GM18519 (cell line): ENCODE results near the gene PLXNB1.
"Not testable (repeated sequence)": the region's sequence is repeated elsewhere in the genome, so short reads cannot be mapped to it uniquely, and the experiment has no call there.

ENCODE experiments used
- ATAC-seq: cut with Tn5 transposase; IDR thresholded peaks from one replicate; pipeline ENCODE4 v1.9.1; 2021; ENCODE audit warnings: mild to moderate bottlenecking, moderate library complexity; ENCODE audit not compliant: unreplicated experiment, low FRiP score

PLXNB1 gene, protein sequence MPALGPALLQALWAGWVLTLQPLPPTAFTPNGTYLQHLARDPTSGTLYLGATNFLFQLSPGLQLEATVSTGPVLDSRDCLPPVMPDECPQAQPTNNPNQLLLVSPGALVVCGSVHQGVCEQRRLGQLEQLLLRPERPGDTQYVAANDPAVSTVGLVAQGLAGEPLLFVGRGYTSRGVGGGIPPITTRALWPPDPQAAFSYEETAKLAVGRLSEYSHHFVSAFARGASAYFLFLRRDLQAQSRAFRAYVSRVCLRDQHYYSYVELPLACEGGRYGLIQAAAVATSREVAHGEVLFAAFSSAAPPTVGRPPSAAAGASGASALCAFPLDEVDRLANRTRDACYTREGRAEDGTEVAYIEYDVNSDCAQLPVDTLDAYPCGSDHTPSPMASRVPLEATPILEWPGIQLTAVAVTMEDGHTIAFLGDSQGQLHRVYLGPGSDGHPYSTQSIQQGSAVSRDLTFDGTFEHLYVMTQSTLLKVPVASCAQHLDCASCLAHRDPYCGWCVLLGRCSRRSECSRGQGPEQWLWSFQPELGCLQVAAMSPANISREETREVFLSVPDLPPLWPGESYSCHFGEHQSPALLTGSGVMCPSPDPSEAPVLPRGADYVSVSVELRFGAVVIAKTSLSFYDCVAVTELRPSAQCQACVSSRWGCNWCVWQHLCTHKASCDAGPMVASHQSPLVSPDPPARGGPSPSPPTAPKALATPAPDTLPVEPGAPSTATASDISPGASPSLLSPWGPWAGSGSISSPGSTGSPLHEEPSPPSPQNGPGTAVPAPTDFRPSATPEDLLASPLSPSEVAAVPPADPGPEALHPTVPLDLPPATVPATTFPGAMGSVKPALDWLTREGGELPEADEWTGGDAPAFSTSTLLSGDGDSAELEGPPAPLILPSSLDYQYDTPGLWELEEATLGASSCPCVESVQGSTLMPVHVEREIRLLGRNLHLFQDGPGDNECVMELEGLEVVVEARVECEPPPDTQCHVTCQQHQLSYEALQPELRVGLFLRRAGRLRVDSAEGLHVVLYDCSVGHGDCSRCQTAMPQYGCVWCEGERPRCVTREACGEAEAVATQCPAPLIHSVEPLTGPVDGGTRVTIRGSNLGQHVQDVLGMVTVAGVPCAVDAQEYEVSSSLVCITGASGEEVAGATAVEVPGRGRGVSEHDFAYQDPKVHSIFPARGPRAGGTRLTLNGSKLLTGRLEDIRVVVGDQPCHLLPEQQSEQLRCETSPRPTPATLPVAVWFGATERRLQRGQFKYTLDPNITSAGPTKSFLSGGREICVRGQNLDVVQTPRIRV (N-terminal part only)

DNA sequence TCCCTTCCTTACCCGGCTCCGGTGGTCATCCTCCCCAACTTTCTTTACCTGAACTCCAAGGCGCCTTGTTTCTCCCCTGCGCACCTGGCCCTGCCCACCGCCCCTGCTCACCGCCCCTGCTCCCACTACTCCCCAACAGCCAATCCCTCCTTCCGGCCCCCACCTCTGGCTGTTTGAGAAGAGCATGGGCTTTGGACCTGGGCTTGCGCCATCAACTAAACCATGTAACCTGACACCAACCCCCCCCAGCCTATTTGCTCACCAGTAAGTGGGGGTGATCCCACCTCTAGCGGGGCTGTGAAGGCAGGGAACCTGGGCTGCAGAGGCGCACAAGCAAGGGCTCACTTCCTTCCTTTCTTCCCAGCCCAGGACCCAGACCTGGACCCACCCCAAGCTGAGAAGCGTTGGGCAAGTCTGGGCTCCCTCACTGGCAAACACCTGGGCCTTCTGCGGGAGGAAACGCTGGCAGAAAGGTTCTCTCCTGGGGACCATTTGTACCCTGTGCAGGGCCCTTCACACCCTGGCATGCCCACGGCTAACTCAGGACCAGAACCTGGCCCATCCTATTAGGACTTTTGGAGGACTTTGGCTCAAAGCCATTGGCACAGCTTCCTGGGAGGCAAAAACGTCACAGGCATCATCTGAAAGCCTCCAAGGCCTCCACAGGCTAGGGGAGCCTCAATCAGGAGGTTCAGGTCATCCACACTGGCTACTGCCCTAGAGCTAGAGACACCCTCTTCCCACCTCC lies at the start of gene PLXNB1:
TSS of gene PLXNB1 (minus strand) at position 127 of the 748 bp plus-strand sequence. CDS start 5,475 bp downstream, outside the sequence.
- no peak for ATAC-seq

DNA sequence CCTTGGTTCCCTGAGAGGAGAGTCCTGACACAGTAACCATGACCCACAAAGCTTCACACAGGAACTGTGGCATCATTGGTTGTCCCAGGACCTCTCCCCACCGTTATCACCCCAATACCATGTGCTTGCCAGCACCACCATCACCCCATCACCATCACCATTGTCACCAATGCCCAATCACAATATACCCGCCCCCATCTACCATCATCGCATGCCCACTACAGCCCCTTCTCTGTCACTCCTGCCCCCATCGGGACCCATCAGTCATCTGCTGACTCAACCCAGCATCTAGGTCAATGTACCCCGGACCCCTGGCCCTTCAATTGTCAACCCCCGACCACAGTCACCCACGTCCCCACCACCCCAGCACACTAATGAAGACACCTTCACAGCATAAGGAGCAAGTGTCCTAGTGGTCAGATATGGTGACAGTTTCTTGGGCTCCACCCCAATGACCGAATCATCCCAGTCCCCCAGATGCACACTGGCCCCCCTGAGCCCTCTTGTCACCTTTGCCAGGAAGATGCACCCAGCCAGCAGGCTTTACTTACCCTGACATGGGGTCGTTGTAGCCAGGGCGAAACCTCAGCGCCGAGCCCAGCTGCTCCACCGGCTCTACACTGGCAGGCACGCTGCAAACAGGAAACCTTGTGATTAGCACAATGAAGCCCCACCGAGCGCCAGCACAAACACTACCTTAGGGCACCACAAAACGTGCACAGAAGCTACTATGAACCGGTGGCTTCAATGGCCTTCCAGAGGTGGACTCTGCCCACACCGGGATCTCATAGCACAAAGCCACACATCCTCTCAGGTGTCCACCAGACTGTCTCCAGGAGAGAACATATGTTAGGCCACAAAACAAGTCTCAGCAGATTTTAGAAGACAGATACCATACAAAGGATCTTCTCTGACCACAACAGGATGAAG lies 49.0 kb upstream of the PLXNB1 start:
- ATAC-seq: no peak

DNA sequence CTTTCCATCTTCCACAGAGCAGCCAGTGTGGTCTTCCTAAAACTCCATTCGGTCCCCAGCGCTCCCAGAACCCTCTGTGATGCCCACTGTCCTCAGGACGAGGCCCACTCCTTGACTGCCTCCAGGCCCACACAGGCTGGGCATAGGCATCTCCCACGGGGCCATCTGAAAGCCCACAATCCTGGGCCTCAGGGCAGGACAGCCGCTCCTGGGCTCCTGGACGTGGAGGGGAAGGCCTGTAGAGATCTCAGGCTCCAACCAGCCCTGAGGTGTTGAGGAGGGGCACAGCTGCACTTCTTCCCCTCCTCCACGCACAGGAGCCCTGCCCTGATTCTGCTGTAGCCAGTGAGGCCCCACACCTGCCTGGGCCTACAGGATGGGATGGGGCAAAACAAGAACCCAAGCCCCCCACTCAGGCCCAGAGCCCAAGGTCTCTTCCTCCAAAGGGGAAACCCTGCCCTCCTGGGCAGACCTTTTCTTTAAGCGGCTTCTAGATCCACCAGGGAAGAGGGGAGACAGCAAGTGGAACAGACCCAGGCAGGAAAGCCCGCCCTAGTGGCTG lies 48.2 kb upstream of the PLXNB1 start:
- ATAC-seq: no peak

DNA sequence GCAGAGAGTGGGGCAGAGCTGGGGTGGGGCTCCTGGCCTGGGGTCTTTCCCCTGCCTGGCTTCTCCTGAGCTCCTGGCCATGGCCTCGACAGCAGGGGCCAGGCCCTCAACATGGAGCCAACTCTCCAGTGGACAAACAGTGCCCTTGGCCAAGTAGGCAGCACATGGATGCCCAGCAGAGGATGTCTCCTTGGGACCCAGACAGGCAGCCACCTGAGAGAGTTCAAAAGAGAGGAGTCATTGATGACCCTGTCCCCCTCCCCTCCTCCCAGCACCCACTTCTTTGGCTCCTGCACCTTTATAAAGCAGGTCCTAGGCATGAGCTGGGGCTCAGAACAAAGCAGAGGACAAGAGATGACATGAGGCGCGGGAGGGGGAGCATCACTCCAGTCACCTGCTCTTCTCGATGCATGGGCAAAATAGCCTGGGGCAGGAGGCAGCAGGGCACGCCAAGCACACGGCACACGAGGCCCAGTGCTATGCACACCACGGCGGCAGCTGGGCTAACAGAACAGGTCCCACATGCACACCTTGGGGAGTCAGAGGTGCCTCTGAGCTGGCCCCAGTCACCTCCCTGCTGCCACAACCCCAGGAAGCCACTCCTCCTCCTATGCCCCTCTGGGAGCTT lies 46.7 kb upstream of the PLXNB1 start:
- no peak for ATAC-seq

DNA sequence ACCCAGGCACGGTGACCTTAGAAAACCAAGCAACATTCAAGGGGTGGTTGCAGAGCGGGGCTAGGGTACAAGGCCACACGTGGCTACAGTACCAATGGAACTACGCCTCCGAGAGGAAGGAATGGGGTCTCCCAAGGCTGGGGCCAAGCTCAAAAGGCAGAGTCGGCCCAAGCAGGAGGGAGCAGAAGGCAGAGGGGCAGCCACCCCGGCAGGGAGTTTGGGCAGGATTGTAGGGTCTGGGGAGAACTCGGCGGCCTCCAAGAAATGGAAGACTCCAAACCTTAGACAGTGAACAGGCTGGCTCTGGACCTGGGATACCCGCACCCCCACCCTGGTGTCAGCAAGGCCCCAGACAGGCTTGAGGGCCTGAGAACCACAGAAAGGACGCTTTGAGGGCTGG lies 45.3 kb upstream of the PLXNB1 start:
- ATAC-seq: no peak

DNA sequence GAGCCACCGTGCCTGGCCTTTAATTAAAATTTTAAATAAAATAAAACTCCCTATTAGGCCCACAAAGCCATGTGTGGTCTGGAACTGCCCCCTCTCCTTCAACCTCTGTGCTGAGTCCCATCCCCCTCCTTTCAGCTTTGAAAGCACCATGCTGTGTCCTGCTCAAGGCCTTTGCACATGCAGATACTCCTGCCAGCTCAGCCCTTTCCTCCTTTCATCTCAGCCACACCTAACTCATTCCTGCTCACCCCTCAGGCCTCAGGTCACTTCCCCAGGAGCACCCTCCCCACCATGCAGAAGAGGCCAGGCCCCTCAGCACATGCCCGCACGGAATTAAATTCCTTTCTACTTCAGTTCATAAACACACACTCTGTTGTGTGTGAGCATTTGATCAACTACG lies 44.7 kb upstream of the PLXNB1 start:
- ATAC-seq: no peak

DNA sequence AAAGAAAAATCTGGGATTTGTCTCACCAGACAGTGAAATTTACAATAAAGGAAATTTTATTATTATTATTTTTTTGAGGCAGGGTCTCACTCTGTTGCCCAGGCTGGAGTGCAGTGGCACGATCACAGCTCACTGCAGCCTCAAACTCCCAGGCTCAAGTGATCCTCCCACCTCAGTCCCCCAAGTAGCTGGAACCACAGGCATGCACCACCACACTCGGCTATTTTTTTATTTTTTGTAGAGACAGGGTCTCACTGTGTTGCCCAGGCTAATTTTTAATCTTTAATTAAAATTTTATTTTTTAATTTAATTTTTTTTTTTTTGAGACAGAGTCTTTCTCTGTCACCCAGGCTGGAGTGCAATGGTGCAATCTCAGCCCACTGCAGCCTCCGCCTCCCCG lies 44.1 kb upstream of the PLXNB1 start:
- not testable (repeated sequence) for ATAC-seq

DNA sequence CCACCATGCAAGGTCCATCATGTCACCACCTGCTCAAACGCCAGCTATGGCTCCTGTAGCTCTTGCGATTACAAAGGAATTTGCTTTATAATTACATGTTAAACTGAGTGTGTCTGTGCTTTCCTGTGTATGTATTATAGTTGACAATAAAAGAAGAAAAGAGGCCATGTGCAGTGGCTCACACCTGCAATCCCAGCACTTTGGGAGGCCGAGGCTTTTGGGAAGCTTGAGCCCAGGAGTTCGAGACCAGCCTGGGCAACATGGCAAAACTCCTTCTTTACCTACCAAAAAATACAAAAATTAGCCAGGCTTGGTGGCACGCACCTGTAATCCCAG lies 43.7 kb upstream of the PLXNB1 start:
- no peak for ATAC-seq

DNA sequence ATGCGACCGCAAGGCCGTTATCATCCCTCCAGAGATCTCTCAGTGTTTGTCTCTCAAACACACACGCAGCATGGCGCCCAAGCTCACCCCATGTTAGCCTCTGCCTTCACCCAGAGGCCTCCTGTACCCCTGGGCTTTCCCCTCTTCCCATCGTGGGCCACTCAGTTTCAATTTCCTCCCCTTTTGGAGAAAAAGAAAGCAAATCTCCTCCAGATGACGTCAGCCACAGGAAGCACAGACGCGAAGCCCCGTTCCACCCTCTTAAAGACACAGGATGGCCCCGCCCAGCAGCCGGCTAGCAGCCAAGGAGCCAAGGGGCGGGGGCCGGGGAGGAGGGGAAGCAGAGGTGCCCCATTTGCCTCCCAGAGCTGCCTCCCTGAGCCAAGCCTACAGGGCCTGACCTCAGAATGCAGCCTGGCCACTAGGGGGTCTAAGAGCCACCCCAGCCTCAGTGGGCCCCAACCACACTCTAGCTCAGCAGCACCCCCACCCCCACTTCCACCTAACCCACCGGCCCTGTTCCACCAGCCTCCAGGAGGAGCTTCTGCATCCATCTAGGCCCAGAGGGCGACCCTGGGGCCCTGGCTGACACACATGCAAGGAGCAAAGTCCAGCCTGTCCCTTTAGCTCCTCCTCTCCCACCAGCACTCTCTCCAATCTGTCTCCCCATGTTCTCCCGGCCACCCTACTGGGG lies 43.2 kb upstream of the PLXNB1 start:
- ATAC-seq: no peak

DNA sequence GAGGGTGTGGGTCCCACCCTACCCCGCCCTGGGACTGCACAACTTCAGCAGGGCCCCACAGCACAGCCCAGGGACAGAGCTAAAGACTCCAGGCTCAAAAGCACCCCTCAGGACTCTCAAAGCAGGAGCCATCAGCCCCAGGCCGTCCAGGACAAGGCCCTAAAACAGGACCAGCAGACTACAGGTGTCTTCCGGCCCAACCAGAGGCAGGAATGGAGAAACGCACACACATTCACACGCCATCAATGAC lies 42.7 kb upstream of the PLXNB1 start:
- ATAC-seq: no peak

DNA sequence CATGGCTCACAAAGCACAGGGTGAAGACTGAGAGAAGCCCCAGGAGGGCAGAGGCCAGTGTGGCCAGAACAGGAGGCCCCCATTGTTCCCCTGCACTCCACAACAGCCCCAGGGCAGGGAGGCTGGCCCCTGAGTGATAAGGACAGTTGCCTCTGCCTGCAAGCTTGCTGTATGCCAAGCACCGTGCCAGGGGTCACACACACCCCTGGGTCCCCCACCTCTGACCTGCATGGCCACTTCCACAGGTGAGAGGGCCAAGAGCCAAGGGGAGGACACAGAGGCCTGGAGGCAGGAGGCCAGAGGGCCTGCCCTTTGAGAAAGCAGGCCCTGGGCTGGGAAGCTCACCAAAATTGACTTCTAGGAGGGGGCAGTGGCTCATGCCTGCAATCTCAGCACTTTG lies 40.4 kb upstream of the PLXNB1 start:
- no peak for ATAC-seq

DNA sequence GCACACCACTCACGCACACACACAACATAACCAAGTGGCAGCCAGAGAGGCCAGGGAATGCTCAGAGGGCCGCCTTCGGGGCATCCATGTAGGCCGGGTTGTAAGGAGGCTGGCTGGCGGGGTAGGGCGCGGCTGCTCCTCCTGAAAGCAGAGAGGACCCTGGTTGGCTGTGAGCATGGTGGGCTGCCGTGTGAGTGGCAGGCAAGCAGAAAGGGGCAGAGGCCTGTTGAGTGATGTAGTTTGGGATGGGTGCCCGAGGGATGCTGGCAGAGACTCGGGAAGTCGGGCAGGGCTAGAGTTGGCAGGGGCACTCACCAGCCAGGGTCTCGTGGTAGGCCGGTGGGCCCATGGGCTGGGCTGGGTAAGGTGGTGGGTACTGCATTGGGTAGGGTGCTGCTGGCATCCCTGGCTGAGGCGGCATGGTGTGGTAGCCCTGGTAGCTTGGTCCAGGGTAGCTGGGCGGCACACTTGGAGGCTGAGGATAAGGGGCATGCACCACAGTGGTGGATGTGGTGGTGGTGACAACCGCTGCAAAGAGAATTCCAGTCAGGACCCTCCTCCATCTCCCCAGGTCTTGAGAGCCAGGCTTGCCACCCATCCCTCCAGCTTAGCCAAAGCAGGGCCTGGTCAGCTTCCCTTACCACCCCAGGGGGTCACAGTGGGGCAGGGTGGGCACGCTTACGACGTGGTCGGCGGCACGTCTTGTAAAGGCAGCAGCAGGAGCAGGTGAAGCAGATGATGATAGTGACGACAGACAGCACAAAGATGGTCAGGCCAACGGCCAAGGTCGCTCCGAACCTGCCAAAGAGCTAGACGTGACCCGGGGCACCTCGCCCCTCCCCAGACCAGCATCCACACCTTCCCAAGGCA lies 39.4 kb upstream of the PLXNB1 start:
- no peak for ATAC-seq

DNA sequence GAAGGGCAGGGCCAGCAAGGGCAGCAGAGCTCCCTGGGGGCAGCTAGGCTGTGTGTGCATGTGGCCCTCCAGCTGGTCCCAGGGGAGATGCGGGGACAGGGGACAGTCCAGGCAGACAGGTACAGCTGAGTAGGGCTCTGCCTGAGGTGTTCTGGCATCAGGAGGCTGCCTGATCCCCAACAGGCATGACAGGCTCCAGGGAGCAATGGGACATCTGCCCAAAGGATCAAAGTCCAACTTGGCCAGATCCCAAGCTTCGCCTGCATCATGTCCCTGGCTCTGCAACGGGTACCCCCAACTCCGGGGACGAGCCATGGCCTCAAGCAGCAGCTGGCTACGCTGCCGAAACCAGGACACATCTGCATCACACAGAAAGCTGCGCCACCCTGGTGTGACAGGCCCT lies 38.4 kb upstream of the PLXNB1 start:
- ATAC-seq: no peak

DNA sequence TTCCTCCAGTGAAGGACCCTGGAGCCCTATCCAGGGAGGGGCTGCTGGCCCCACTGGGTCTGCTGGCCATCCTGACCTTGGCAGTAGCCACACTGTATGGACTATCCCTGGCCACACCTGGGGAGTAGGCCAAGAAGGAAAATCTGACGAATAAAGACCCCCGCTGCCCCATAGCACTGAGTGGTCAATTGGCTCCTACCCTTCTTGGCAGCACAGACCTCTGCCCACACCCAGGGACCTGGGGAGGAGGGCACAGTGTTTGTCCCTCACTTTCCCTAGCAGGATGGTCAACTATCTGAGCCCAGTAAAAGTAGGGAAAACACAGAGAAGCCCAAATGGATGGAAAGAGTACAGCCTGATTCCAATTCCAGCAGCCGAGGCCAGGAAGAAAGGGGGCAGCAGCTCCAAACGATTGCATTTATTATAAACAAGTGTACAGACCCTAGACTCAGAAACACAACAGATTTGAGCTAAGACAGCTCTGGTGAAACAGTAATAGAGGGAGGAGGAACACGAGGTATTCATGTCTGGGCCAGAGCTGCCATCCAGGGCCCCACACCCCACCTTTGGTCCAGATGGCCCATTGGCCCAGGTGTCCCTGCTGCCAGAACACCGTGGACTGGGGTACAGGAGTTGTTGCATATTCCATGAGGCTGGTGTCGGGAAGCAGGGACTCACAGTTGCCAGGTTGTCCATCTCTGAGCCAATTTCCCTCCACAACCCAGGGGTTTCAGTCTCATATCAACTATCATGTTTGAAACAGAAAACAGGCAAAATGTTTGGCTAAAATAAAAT lies 37.8 kb upstream of the PLXNB1 start:
- ATAC-seq: no peak

DNA sequence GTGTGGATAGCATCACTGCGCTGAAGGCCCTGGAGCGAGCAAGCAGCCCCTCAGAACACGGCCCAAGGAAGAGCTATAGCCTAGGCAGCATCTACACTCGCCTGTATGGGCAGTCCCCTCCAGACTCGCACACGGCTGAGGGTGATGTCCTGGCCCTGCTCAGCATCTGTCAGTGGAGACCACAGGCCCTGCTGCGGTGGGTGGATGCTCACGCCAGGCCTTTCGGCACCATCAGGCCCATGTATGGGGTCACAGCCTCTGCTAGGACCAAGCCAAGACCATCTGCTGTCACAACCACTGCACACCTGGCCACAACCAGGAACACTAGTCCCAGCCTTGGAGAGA lies 37.2 kb upstream of the PLXNB1 start:
- ATAC-seq: no peak

DNA sequence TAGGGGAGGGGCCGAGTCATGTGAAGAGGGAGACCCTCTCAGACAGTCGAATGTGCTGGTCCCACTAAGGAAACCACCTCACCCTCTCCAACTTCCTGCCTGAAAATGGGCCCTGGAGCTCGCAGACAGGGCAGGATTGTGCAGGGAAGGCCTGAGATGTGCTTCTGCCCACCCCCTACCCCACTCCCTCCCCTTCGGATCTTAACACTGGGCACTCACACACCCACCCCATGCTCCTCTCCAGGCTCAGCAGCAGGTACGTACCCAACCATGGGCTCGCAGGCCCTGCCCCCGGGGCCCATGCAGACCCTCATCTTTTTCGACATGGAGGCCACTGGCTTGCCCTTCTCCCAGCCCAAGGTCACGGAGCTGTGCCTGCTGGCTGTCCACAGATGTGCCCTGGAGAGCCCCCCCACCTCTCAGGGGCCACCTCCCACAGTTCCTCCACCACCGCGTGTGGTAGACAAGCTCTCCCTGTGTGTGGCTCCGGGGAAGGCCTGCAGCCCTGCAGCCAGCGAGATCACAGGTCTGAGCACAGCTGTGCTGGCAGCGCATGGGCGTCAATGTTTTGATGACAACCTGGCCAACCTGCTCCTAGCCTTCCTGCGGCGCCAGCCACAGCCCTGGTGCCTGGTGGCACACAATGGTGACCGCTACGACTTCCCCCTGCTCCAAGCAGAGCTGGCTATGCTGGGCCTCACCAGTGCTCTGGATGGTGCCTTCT lies 36.7 kb upstream of the PLXNB1 start:
- no peak for ATAC-seq
